Dermis microvascular lymphatic vessel endothelial cell (primary cell): Measurements from ENCODE around the gene PLD2. TPM values are rescaled to one million over a fixed set of nuclear protein-coding genes. Genes with fewer than 3 reads are reported as not detected.
"Not testable (repeated sequence)": the region's sequence is repeated elsewhere in the genome, so short reads cannot be mapped to it uniquely, and the experiment has no call there.

Experiments
- DNase-seq, 2 donors: peaks; one replicate each; pipeline versions ENCODE4 v3.0.0 to v3.0.0-alpha.2; 2010; ENCODE audit warnings: low read depth in 2 of 2
- total RNA-seq: library from RNA; depleted of rRNA; stranded (reverse); fragments of >200 nt; gene quantifications from 2 replicates; pipeline ENCODE4 v1.2.1, GENCODE V29; 2014

Gene PLD2
- total RNA-seq, 1 donor from 2014 or later: 22.6 TPM

GRCh38 chr17:4789701-4789950 lies 17.3 kb upstream of the PLD2 start:
- DNase-seq: no peak

- peak; percentile 55 to 90 for DNase-seq
Measured at GRCh38 chr17:4789951-4790704, 16.8 kb upstream of the PLD2 start.

- DNase-seq: no peak
Measured at GRCh38 chr17:4790705-4791088, 16.3 kb upstream of the PLD2 start.

- no peak for DNase-seq
Measured at GRCh38 chr17:4795168-4795567, 11.8 kb upstream of the PLD2 start.

- peak in 1 of 2 donors; percentile 61 for DNase-seq
Measured at GRCh38 chr17:4796552-4796920, 10.4 kb upstream of the PLD2 start.

- DNase-seq: no peak
Measured at GRCh38 chr17:4800462-4801196, 6.3 kb upstream of the PLD2 start.

- DNase-seq: no peak
Measured at GRCh38 chr17:4802228-4802627, 4.7 kb upstream of the PLD2 start, which contains the start of gene C17orf114. Gene C17orf114 (minus strand): TSS chr17:4802328.

GRCh38 chr17:4806456-4806776 lies 536 bp upstream of the PLD2 start:
- DNase-seq: peak in 1 of 2 donors; percentile 16

- DNase-seq: peak in 1 of 2 donors; percentile 7
Measured at GRCh38 chr17:4807605-4808377, 839 bp downstream of the PLD2 start.

- DNase-seq: peak in 1 of 2 donors; percentile 10
Measured at GRCh38 chr17:4808378-4808767, 1.4 kb downstream of the PLD2 start.

- DNase-seq: no peak
Measured at GRCh38 chr17:4810696-4811290, 3.8 kb downstream of the PLD2 start.

GRCh38 chr17:4811471-4811870 lies 4.5 kb downstream of the PLD2 start:
- no peak for DNase-seq

- no peak for DNase-seq
Measured at GRCh38 chr17:4812690-4813089, 5.7 kb downstream of the PLD2 start.

- no peak for DNase-seq
Measured at GRCh38 chr17:4815043-4815675, 8.2 kb downstream of the PLD2 start.

GRCh38 chr17:4816826-4817225 lies 9.9 kb downstream of the PLD2 start:
- DNase-seq: no peak

- no peak for DNase-seq
Measured at GRCh38 chr17:4818276-4818675, 11.3 kb downstream of the PLD2 start.

GRCh38 chr17:4822835-4823234 lies 15.9 kb downstream of the PLD2 start:
- DNase-seq: no peak

- DNase-seq: no peak
Measured at GRCh38 chr17:4823373-4824089, 16.6 kb downstream of the PLD2 start.

GRCh38 chr17:4827399-4827798 lies 20.4 kb downstream of the PLD2 start:
- no peak for DNase-seq

GRCh38 chr17:4832829-4833177 lies 25.9 kb downstream of the PLD2 start:
- not testable (repeated sequence) for DNase-seq
